Left lung (tissue), 10 donors: ENCODE data around the gene PRPF19. TPM values are rescaled to one million over a fixed set of nuclear protein-coding genes. Genes with fewer than 3 reads are reported as not detected.

Experiments used
- ATAC-seq: fragments of 200-7000 bp; cut with Tn5 transposase; one replicate; pipeline ENCODE4 v1.9.1; 2020; ENCODE audit warnings: moderate library complexity
- DNase-seq, 4 donors: peaks; one replicate each; pipeline ENCODE4 v3.0.0-alpha.2; 2013 to 2020
- H3K27ac ChIP-seq, 2 donors: fragments of 200-600 bp; sonication (generic) in 1 of 2; one replicate each; pipeline versions ENCODE4 v1.5.0 to v1.8.0; 2020 to 2021
- H3K27me3 ChIP-seq, 2 donors: fragments of 200-600 bp; sonication (generic) in 1 of 2; one replicate each; pipeline versions ENCODE4 v1.5.0 to v1.8.0; 2020 to 2021
- H3K36me3 ChIP-seq, 2 donors: fragments of 200-600 bp; sonication (generic) in 1 of 2; one replicate each; pipeline versions ENCODE4 v1.5.0 to v1.8.0; 2020 to 2021
- H3K4me1 ChIP-seq, 2 donors: fragments of 200-600 bp; one replicate each; pipeline ENCODE4 v1.8.0; 2021
- H3K4me3 ChIP-seq, 2 donors: fragments of 200-600 bp; sonication (generic) in 1 of 2; one replicate each; pipeline versions ENCODE4 v1.5.0 to v1.8.0; 2020 to 2021; ENCODE audit warnings: mild to moderate bottlenecking in 1 of 2
- H3K9me3 ChIP-seq, 2 donors: fragments of 200-600 bp; sonication (generic) in 1 of 2; one replicate each; pipeline versions ENCODE4 v1.5.0 to v1.8.0; 2020 to 2021
- CTCF ChIP-seq, 2 donors: fragments of 200-600 bp; sonication (generic) in 1 of 2; IDR thresholded peaks; one replicate each; pipeline versions ENCODE4 v1.5.0 to v1.8.0; 2021; ENCODE audit warnings: antibody characterized with exemption in 2 of 2
- intact Hi-C, 2 donors: fragments of 100-400 bp; cut with DNase I; formaldehyde crosslinking; loops; one replicate each; pipeline versions ENCODE4 v1.11.2 to v1.14.2; 2022
- polyA plus RNA-seq, 6 donors: library from polyadenylated mRNA; unstranded; fragments of 120-200 nt; gene quantifications; one replicate each; pipeline ENCODE4 v1.2.1, GENCODE V29; 2013; ENCODE audit not compliant: insufficient read length in 6 of 6
- total RNA-seq, 2 donors: library from RNA; stranded (reverse); fragmentation: NEBNext Ultra II Directional; extraction: Animal tissue kit (Norgen Biotek cat#: 25700); gene quantifications; one replicate each; pipeline ENCODE4 v1.2.1, GENCODE V29; 2021
- donor health status: DM: no; HTN: yes; CAD: no.
- donor health status: DM: no; HTN: no; CAD: no.

PRPF19 gene
- total and polyA plus RNA-seq, 8 donors: 49.1 to 144 (median 117) TPM

DNA sequence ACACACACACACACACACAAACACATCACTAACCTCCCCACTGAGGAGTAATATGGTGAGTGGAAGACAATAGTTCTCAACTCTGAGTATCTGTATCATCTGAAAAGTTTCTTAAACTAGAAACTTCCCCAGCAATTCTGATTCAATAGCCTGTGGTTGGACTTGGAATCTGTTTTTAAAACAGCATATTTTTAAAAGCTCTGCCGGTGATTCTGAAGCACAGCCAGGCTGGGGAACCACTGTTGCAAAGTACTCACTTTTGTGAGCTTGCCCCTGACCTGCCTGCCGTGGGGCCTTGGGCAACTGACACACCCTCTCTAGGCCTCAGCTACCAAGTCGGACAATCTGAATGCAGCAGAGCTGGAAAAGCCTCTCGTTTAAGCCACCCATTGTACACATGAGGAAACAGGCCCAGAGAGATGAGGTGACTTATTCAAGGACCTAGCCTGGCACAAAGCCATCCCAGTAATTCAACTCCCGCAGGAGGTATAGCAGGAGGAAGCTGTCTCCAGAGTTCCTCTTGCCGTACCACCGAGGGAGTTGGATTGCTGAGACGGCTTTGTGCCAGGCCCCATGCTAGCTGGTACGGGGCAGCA lies 36.7 kb upstream of the PRPF19 start:
- no peak overlapping the region for H3K4me3 ChIP-seq
- no peaks in the 10 kb centered on the region for H3K9me3 ChIP-seq
- peak overlapping the region in 1 of 2 donors; percentile 8 for H3K27ac ChIP-seq
- DNase-seq: peak in 2 of 4 donors; percentile 45 to 78
- intact Hi-C loops: no loop called here
- ATAC-seq: peak; percentile 81
- peaks cover 4 to 16% of the 10 kb centered on the region in 2 donors for H3K4me1 ChIP-seq
- TF ChIP-seq CTCF (IDR thresholded peaks at IDR 0.05): no peak
- H3K36me3 ChIP-seq: peaks cover 0 to 97% of the 10 kb centered on the region in 2 donors
- no peaks in the 10 kb centered on the region for H3K27me3 ChIP-seq

- peak in 1 of 4 donors; percentile 10 for DNase-seq
- Histone ChIP-seq H3K4me3 (no peak overlapping the region), H3K27me3 (no peaks in the 10 kb centered on the region), H3K9me3 (no peaks in the 10 kb centered on the region), H3K27ac (peak overlapping the region in 1 of 2 donors; percentile 13), H3K36me3 (peaks cover 0 to 99% of the 10 kb centered on the region in 2 donors), H3K4me1 (peaks cover 4 to 9% of the 10 kb centered on the region in 2 donors)
- no peak for ATAC-seq
- intact Hi-C loops: no loop called here
- TF ChIP-seq CTCF (IDR thresholded peaks at IDR 0.05): no peak
Observed at GRCh38 chr11:60942219-60942618, 35.8 kb upstream of the PRPF19 start.

DNA sequence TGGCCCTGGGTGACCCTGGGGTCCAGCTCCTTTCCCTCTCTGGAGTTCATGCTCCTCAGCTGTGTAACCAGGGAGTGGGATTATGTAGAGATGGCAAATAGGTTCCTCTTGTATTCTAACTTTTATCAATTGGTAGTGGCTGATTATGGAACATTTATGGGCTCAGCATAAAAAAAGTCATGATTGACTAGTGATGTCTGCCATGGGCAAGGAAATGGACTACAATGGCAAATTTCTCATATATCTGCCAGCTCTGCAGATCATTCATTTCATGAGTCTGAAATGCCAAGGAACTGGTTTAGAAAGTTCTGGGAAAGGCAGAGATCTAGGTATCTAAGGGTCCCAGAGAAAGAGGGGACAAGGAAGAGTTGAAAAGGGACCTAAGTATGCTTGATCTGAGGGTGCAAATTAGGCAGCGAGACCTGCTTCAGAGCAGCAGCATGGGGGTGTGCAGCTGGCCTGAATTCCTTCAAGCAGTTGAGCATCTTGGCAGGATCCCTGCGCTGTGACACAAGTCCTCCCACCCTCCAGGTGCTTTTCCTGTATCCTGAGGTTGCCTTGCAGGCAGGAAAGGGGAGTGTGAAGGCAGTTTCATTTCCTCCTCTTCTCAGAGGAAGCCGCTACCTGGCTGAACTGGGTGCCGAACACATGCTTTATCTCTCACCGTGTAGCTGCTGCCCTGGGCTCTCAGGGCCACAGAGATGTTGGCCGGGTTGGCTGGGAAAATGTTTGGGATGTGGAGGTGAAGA lies 35.2 kb upstream of the PRPF19 start:
- TF ChIP-seq CTCF (IDR thresholded peaks at IDR 0.05): no peak
- intact Hi-C loops: no loop called here
- H3K4me3 ChIP-seq: no peak overlapping the region
- peaks cover 0 to 99% of the 10 kb centered on the region in 2 donors for H3K36me3 ChIP-seq
- H3K27me3 ChIP-seq: no peaks in the 10 kb centered on the region
- no peak for ATAC-seq
- peaks cover 4 to 12% of the 10 kb centered on the region in 2 donors for H3K4me1 ChIP-seq
- H3K9me3 ChIP-seq: no peaks in the 10 kb centered on the region
- no peak overlapping the region for H3K27ac ChIP-seq
- peak in 1 of 4 donors; percentile 15 for DNase-seq

DNA sequence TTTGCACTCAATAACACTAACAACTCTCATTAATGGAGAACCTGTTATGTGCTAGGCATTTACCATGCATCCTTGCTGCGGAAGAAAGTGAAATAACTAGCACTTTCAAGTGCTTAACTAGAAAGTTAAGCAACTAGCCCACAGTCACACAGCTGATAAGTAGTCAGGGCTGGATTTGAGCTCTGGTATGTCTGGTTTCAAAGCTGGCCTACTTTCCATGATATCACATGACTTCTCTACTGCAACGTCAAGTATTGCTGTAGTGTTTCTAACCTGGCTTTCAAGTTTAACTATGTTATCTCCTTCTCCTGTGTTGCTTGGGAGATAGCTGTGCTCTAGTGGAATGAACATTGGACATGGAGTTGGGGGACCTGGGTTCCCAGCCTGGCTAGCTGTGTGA lies 33.5 kb upstream of the PRPF19 start:
- Histone ChIP-seq H3K4me3 (no peak overlapping the region), H3K4me1 (peaks cover 4 to 15% of the 10 kb centered on the region in 2 donors), H3K9me3 (no peaks in the 10 kb centered on the region), H3K27ac (peak overlapping the region in 1 of 2 donors; percentile 45), H3K36me3 (peaks cover 0 to 91% of the 10 kb centered on the region in 2 donors), H3K27me3 (no peaks in the 10 kb centered on the region)
- intact Hi-C loops: no loop called here
- DNase-seq (peak in 2 of 4 donors; percentile 27 to 54), ATAC-seq (peak; percentile 64)
- no peak for TF ChIP-seq CTCF (IDR thresholded peaks at IDR 0.05)

- peaks cover 0 to 86% of the 10 kb centered on the region in 2 donors for H3K36me3 ChIP-seq
- H3K4me3 ChIP-seq: no peak overlapping the region
- ATAC-seq: no peak
- H3K27ac ChIP-seq: no peak overlapping the region
- no peaks in the 10 kb centered on the region for H3K27me3 ChIP-seq
- no peaks in the 10 kb centered on the region for H3K9me3 ChIP-seq
- DNase-seq: peak in 1 of 4 donors; percentile 22
- peaks cover 4 to 15% of the 10 kb centered on the region in 2 donors for H3K4me1 ChIP-seq
- intact Hi-C loops: no loop called here
- no peak for TF ChIP-seq CTCF (IDR thresholded peaks at IDR 0.05)
Observed at GRCh38 chr11:60939301-60939700, 32.9 kb upstream of the PRPF19 start.
